Naive B cell (primary cell): ENCODE measurements around the gene TERT. TPM values are rescaled to one million over a fixed set of nuclear protein-coding genes. Genes with fewer than 3 reads are reported as not detected.
"Not testable (repeated sequence)": the region's sequence is repeated elsewhere in the genome, so short reads cannot be mapped to it uniquely, and the experiment has no call there.

Experiments
- ATAC-seq, 2 donors: fragments of 150-1000 bp; cut with Tn5 transposase; 2 replicates each; pipeline ENCODE4 v1.10.0; 2021; ENCODE audit warnings: low read depth in 2 of 2, mild to moderate bottlenecking in 2 of 2, moderate library complexity in 2 of 2
- DNase-seq: peaks from one replicate; pipeline ENCODE4 v3.0.0; 2022
- H3K27ac Mint-ChIP-seq, 6 donors: one replicate each; pipeline ENCODE4 v1.8.0; 2020 to 2022; ENCODE audit warnings: mild to moderate bottlenecking in 6 of 6, mixed read lengths in 6 of 6, moderate library complexity in 5 of 6, inconsistent platforms in 2 of 6
- H3K27me3 Mint-ChIP-seq, 3 donors: one replicate each; pipeline ENCODE4 v1.8.0; 2021 to 2022; ENCODE audit warnings: mixed read lengths in 3 of 3, mild to moderate bottlenecking in 1 of 3
- H3K36me3 Mint-ChIP-seq, 2 donors: one replicate each; pipeline ENCODE4 v1.8.0; 2020 to 2022; ENCODE audit warnings: mixed read lengths in 2 of 2, inconsistent platforms in 1 of 2, mild to moderate bottlenecking in 1 of 2
- H3K4me1 Mint-ChIP-seq, 3 donors: one replicate each; pipeline ENCODE4 v1.8.0; 2020 to 2022; ENCODE audit warnings: mixed read lengths in 3 of 3, inconsistent platforms in 1 of 3, mild to moderate bottlenecking in 1 of 3, moderate library complexity in 1 of 3
- H3K4me3 Mint-ChIP-seq, 8 donors: one replicate each; pipeline ENCODE4 v1.8.0; 2020 to 2022; ENCODE audit warnings: mild to moderate bottlenecking in 8 of 8, mixed read lengths in 8 of 8, moderate library complexity in 8 of 8, inconsistent platforms in 2 of 8
- H3K9me3 Mint-ChIP-seq, 7 donors: one replicate each; pipeline ENCODE4 v1.8.0; 2020 to 2022; ENCODE audit warnings: mixed read lengths in 7 of 7, mild to moderate bottlenecking in 5 of 7, inconsistent platforms in 2 of 7, moderate library complexity in 1 of 7
- polyA plus RNA-seq, 6 donors: library from polyadenylated mRNA; unstranded; fragments of 300-500 nt; fragmentation: Illumina TruSeq; gene quantifications; one replicate each; pipeline ENCODE4 v1.2.3, GENCODE V29; 2021; ENCODE audit warnings: low read depth in 6 of 6

The TERT gene
- polyA plus RNA-seq, 6 donors from 2014 or later: not detected

DNA sequence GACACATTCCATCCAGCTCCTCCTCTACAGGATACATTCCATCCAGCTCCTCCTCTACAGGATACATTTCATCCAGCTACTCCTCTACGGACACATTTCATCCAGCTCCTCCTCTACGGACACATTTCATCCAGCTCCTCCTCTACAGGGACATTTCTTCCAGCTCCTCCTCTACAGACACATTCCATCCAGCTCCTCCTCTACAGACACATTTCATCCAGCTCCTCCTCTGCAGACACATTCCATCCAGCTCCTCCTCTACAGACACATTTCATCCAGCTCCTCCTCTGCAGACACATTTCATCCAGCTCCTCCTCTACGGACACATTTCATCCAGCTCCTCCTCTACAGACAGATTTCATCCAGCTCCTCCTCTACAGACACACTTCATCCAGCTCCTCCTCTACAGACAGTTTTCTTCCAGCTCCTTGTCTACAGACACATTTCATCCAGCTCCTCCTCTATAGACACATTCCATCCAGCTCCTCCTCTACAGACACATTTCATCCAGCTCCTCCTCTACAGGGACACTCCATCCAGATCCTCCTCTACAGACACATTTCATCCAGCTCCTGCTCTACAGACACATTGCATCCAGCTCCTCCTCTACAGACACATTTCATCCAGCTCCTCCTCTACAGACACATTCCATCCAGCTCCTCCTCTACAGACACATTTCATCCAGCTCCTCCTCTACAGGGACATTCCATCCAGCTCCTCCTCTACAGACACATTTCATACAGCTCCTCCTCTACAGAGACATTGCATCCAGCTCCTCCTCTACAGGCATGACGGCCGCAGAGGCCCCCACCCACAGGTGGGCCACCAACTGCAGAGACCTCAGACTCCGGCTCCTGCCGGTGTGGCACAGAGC, 33.6 kb upstream of the TERT start:
- Mint-ChIP-seq H3K27ac (peak overlapping the region in 2 of 6 donors; percentile 75 to 90), H3K4me1 (peaks cover 0 to 16% (median 10%) of the 10 kb centered on the region in 3 donors), H3K36me3 (peaks cover 12 to 19% of the 10 kb centered on the region in 2 donors), H3K4me3 (peak overlapping the region in 1 of 8 donors; percentile 4)
- not testable (repeated sequence) for DNase-seq, H3K27me3 Mint-ChIP-seq, ATAC-seq, H3K9me3 Mint-ChIP-seq

DNA sequence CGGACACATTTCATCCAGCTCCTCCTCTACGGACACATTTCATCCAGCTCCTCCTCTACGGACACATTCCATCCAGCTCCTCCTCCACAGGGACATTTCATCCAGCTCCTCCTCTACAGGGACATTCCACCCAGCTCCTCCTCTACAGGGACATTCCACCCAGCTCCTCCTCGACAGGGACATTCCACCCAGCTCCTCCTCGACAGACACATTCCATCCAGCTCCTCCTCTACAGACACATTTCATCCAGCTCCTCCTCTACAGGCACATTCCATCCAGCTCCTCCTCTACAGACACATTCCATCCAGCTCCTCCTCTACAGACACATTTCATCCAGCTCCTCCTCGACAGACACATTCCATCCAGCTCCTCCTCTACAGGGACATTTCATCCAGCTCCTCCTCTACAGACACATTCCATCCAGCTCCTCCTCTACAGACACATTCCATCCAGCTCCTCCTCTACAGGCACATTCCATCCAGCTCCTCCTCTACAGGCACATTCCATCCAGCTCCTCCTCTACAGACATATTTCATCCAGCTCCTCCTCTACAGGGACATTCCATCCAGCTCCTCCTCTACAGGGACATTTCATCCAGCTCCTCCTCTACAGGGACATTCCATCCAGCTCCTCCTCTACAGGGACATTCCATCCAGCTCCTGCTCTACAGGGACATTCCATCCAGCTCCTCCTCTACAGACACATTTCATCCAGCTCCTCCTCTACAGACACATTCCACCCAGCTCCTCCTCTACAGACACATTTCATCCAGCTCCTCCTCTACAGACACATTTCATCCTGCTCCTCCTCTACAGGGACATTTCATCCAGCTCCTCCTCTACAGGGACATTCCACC, 32.3 kb upstream of the TERT start:
- not testable (repeated sequence) for H3K9me3 Mint-ChIP-seq

DNA sequence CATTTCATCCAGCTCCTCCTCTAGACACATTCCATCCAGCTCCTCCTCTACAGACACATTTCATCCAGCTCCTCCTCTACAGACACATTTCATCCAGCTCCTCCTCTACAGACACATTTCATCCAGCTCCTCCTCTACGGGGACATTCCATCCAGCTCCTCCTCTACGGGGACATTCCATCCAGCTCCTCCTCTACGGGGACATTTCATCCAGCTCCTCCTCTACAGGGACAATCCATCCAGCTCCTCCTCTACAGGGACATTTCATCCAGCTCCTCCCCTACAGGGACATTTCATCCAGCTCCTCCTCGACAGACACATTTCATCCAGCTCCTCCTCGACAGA, 31.6 kb upstream of the TERT start:
- not testable (repeated sequence) for DNase-seq, H3K9me3 Mint-ChIP-seq, H3K27me3 Mint-ChIP-seq, H3K4me3 Mint-ChIP-seq, ATAC-seq
- Mint-ChIP-seq H3K4me1 (peaks cover 0 to 14% (median 10%) of the 10 kb centered on the region in 3 donors), H3K36me3 (peaks cover 0 to 11% of the 10 kb centered on the region in 2 donors), H3K27ac (peak overlapping the region in 2 of 6 donors; percentile 47 to 69)

More for the DNA sequence above, 32.3 kb upstream of the TERT start:
- peaks cover 5 to 11% of the 10 kb centered on the region in 2 donors for H3K36me3 Mint-ChIP-seq
- not testable (repeated sequence) for DNase-seq, H3K4me3 Mint-ChIP-seq, H3K27me3 Mint-ChIP-seq, ATAC-seq
- peaks cover 0 to 11% (median 10%) of the 10 kb centered on the region in 3 donors for H3K4me1 Mint-ChIP-seq
- peak overlapping the region in 3 of 6 donors; percentile 23 to 64 (median 47) for H3K27ac Mint-ChIP-seq

DNA sequence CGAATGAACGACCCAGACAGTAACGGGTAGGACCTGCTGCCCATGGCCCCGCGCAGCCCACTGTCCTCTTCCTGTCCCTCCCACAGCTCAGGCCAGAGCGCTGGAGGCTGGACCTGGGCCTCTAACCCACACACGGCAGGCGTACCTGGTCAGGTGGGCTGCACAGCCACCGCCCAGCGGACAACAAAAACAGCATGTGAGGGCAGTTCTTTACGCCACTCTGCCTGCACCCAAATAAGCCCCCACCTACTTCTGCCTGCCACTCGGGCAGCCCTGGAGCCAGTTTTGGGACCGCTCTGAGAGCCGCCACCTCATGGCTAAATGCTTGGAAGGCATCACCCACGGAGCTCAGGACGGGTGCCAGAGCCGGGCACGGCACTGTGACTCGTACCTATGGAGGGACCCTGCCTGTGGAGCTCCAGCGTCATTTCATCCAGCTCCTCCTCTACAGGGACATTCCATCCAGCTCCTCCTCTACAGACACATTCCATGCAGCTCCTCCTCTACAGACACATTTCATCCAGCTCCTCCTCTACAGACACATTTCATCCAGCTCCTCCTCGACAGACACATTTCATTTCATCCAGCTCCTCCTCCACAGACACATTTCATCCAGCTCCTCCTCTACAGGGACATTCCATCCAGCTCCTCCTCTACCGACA, 31.1 kb upstream of the TERT start:
- Mint-ChIP-seq H3K36me3 (peaks cover 0 to 11% of the 10 kb centered on the region in 2 donors), H3K9me3 (no peaks in the 10 kb centered on the region), H3K27ac (peak overlapping the region in 2 of 6 donors; percentile 65 to 69), H3K4me3 (no peak overlapping the region), H3K27me3 (no peaks in the 10 kb centered on the region), H3K4me1 (peaks cover 0 to 15% (median 10%) of the 10 kb centered on the region in 3 donors)
- ATAC-seq (no peak), DNase-seq (no peak)

DNA sequence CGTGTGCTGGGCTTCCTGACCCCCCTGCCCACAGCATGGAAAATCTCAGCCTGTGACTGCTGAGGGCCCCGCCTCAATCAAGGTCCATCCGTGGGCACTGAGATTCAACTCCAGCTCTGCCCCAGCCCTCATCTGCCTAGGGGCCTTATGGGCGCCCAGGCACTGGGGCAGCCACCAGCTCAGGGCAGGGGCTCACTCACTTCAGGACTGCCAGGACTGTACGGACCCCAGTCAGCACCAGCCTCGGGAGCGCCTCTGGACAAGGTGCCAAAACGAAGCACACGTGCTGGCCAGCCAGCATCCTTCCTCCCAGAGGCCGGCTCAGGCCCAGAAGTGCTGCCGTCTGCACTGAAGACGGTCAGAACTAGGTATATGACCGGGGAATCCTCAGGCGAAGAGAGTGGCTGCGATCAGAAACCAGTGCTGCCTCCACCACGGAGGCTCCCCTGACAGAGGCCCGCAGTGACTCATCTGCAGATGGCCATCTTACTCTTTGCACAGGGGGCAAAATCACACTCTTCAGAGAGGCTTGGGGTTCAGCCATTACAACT, 30.4 kb upstream of the TERT start:
- Mint-ChIP-seq H3K36me3 (peaks cover 2 to 11% of the 10 kb centered on the region in 2 donors), H3K27me3 (no peaks in the 10 kb centered on the region), H3K9me3 (no peaks in the 10 kb centered on the region), H3K4me3 (no peak overlapping the region), H3K27ac (peak overlapping the region in 1 of 6 donors; percentile 14), H3K4me1 (peaks cover 0 to 15% (median 10%) of the 10 kb centered on the region in 3 donors)
- DNase-seq: no peak
- ATAC-seq: no peak

DNA sequence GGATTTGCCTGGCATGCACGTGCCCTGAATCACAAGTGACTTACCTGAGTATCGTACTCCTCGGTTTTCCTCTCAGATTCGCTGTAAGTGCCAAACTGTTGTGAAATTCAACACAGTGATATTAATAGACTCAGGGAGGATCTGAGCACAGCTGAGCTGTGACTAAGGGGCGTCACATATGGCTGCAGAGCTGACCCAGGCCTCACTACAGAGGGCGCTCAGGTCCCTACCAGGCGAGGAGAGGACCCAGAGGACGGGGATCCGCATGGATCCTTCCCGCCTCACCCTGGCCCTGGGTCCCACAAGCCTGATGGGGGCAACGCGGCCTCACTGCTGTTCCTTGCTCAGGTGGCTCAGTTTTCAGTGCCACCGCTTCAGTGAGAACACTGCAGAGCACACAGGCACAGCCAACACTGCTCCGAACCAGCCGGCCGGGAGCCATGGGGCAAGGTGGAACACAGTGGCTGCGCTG, 29.9 kb upstream of the TERT start:
- peaks cover 0 to 15% (median 10%) of the 10 kb centered on the region in 3 donors for H3K4me1 Mint-ChIP-seq
- no peak for DNase-seq
- peaks cover 5 to 11% of the 10 kb centered on the region in 2 donors for H3K36me3 Mint-ChIP-seq
- no peak overlapping the region for H3K27ac Mint-ChIP-seq
- no peak for ATAC-seq
- no peaks in the 10 kb centered on the region for H3K27me3 Mint-ChIP-seq
- no peak overlapping the region for H3K4me3 Mint-ChIP-seq
- H3K9me3 Mint-ChIP-seq: no peaks in the 10 kb centered on the region

DNA sequence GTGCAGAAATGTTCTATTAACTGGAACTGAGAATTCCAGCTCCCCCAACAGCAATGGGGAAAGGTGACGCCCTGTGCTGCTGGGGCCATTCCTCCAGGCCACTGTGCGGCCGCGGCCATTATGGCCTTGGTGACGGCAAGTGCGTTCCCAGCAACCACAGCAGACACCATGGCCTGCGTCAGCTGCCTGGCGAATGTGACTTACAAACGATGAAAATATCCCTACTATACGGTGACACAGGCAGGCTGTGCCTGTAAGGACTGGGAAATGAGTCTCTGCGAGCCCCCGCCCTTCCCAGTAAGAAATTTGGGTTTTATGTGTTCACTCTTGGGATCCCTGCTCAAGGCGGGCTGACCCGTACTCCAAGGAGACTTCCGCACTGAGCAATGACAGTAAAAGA, 29.4 kb upstream of the TERT start:
- ATAC-seq (no peak), DNase-seq (no peak)
- Mint-ChIP-seq H3K27me3 (no peaks in the 10 kb centered on the region), H3K9me3 (no peaks in the 10 kb centered on the region), H3K27ac (no peak overlapping the region), H3K4me1 (peaks cover 0 to 15% (median 10%) of the 10 kb centered on the region in 3 donors), H3K36me3 (peaks cover 5 to 11% of the 10 kb centered on the region in 2 donors), H3K4me3 (no peak overlapping the region)

DNA sequence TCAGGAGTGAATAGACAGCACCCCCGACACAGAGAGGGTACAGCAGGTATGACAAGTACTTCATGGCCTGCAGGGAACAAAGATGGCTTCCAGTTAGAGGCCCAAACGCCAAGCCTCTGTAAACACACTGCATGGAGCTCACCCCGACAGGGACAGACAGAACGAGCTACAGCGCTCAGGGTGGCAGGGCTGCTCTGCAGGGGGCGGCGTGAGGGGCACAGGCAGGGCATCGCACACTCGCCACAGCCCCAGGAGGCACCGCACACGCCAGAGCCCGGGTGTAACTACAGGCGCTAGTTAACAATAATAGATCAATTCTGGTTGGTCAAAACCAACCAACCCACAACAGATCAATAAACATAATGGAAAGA, 28.9 kb upstream of the TERT start:
- Mint-ChIP-seq H3K27me3 (no peaks in the 10 kb centered on the region), H3K36me3 (peaks cover 5 to 11% of the 10 kb centered on the region in 2 donors), H3K9me3 (no peaks in the 10 kb centered on the region), H3K4me3 (no peak overlapping the region), H3K27ac (peak overlapping the region in 1 of 6 donors; percentile 33), H3K4me1 (peaks cover 0 to 15% (median 7%) of the 10 kb centered on the region in 3 donors)
- ATAC-seq (no peak), DNase-seq (no peak)

DNA sequence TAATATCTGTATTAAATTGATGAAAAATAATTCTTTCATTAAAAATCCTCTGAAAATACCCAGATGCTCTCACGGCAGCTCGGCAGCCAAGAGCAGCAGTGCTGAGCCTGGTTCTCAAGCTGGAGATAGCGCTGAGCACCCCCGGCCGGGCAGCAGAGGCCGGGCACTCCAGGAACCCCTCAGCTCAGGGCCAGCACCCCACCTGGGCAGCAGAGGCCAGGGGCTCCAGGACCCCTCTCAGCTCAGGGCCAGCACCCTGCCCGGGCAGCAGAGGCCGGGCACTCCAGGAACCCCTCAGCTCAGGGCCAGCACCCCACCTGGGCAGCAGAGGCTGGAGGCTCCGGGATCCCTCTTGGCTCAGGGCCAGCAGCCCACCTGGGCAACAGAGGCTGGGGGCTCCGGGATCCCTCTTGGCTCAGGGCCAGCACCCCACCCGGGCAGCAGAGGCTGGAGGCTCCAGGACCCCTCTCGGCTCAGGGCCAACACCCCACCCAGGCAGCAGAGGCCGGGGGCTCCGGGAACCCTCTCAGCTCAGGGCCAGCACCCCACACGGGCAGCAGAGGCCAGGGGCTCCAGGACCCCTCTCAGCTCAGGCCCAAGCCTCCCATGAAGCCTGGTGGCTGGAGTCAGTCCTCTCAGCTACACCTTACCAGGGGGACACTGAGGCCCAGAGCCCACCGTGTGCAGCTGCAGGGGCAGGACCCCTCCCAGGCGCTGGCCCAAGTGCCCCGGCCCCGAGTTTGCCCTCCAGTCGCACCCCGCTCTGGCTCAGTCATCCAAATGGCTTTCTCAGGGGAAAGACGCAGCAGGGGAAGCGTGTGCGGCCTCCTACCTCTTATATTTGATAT, 28.3 kb upstream of the TERT start:
- H3K27ac Mint-ChIP-seq: no peak overlapping the region
- no peaks in the 10 kb centered on the region for H3K27me3 Mint-ChIP-seq
- ATAC-seq (no peak), DNase-seq (no peak)
- no peaks in the 10 kb centered on the region for H3K9me3 Mint-ChIP-seq
- peaks cover 0 to 9% (median 1%) of the 10 kb centered on the region in 3 donors for H3K4me1 Mint-ChIP-seq
- peaks cover 5 to 11% of the 10 kb centered on the region in 2 donors for H3K36me3 Mint-ChIP-seq
- no peak overlapping the region for H3K4me3 Mint-ChIP-seq

DNA sequence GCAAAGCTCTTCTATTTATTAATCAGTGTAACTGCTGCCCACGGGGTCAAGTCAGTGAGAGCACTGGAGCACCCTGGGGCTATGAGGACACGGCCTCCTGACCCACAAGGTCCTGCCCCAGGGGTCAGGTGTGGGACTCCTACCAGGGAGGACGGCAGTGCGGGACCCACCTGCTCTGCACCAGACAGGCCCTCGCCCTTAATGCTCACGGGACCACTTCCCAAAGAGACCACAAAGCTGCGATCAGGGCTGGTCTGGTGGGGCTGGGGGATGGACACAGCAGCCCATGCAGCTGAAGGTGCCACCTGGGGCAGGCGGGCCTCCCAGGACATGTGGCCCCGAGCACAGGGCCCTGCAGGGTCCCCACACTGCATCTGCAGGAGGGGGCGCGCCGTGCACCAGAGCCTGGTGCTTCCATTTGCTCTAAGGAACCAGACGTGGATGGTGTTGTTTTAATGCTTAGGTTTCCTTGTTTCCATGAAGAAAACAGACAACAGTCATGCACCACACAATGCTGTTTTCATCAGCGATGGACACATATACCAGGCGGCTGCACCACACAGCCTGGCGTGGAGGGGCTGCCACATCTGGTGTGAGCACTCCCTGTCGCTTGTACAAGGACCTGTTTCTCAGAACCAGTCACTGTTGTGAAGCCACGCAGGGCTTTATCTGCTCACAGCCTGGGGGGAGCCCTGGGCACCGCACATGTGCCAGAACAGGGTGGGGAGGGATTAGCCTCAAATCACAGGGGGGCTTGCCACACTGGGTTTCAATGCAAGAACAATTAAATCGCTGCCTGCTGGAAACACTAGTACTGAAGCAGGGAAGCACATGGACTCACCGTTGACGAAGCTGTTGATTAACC, 27.4 kb upstream of the TERT start:
- DNase-seq (no peak), ATAC-seq (no peak)
- no peaks in the 10 kb centered on the region for H3K27me3 Mint-ChIP-seq
- no peak overlapping the region for H3K4me3 Mint-ChIP-seq
- H3K4me1 Mint-ChIP-seq: peaks cover 0 to 12% (median 2%) of the 10 kb centered on the region in 3 donors
- no peak overlapping the region for H3K27ac Mint-ChIP-seq
- H3K36me3 Mint-ChIP-seq: peaks cover 5 to 11% of the 10 kb centered on the region in 2 donors
- H3K9me3 Mint-ChIP-seq: no peaks in the 10 kb centered on the region

DNA sequence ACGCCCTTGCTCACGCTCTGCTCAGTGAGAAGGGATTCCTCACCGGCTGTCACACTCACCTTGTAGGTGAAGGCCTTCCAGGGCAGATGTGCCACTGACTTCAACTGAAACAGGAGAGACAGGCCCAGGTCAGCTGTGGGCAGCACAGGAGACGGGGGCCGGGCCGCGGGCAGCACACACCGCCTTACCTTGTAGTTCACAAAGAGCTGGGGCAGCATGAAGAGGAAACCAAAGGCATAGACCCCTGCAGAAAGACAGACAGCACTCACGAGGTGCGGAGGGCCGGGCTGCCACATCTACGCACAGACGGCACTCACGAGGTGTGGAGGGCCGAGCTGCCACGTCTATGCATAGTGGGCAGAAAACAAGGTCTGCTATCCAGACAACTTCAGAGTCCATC, 26.7 kb upstream of the TERT start:
- H3K36me3 Mint-ChIP-seq: peaks cover 5 to 8% of the 10 kb centered on the region in 2 donors
- H3K27ac Mint-ChIP-seq: no peak overlapping the region
- H3K4me3 Mint-ChIP-seq: peak overlapping the region in 2 of 8 donors; percentile 29 to 47
- DNase-seq: no peak
- ATAC-seq: no peak
- H3K27me3 Mint-ChIP-seq: no peaks in the 10 kb centered on the region
- H3K4me1 Mint-ChIP-seq: peaks cover 6 to 18% (median 8%) of the 10 kb centered on the region in 3 donors
- H3K9me3 Mint-ChIP-seq: no peaks in the 10 kb centered on the region
